Astrocyte (in vitro differentiated cells and primary cell): Measurements from ENCODE around the gene AANAT. TPM values are rescaled to one million over a fixed set of nuclear protein-coding genes. Genes with fewer than 3 reads are reported as not detected.
A peak's percentile ranks its signal among the peaks of the same experiment; 100 is the strongest.

Experiments used
- DNase-seq: peaks from one replicate; pipeline ENCODE4 v3.0.0-alpha.2; 2010; ENCODE audit warnings: low read depth
- FAIRE-seq: peaks from 2 replicates; lab custom pipeline; 2011; peaks lifted over from hg19 to GRCh38; lab: Jason Lieb, UNC
- H2AFZ ChIP-seq: 2 replicates; pipeline ENCODE4 v1.6.0; 2012; ENCODE audit warnings: low read depth, low read length, inconsistent platforms
- H3K27ac ChIP-seq: 2 replicates; pipeline ENCODE4 v1.5.1; 2011; ENCODE audit warnings: low read depth, low read length, inconsistent platforms
- H3K27me3 ChIP-seq: 2 replicates; pipeline ENCODE4 v1.6.0; 2011; ENCODE audit warnings: low read length, inconsistent platforms; ENCODE audit not compliant: insufficient read depth
- H3K36me3 ChIP-seq: 2 replicates; pipeline ENCODE4 v1.5.1; 2011; ENCODE audit warnings: low read length, inconsistent platforms; ENCODE audit not compliant: insufficient read depth
- H3K4me1 ChIP-seq: 2 replicates; pipeline ENCODE4 v1.5.1; 2011; ENCODE audit warnings: low read length, inconsistent platforms; ENCODE audit not compliant: insufficient read depth
- H3K4me2 ChIP-seq: 2 replicates; pipeline ENCODE4 v1.6.0; 2012; ENCODE audit warnings: low read length, inconsistent platforms
- H3K4me3 ChIP-seq: 2 replicates; pipeline ENCODE4 v1.5.1; 2011; ENCODE audit warnings: low read depth, mild to moderate bottlenecking, low read length, inconsistent platforms; ENCODE audit not compliant: insufficient read depth
- H3K79me2 ChIP-seq: 2 replicates; pipeline ENCODE4 v1.6.0; 2012; ENCODE audit warnings: mild to moderate bottlenecking, low read length, inconsistent platforms; ENCODE audit not compliant: insufficient read depth
- H3K9ac ChIP-seq: 2 replicates; pipeline ENCODE4 v1.6.0; 2012; ENCODE audit warnings: mild to moderate bottlenecking, low read length, inconsistent platforms
- H3K9me3 ChIP-seq: 2 replicates; pipeline ENCODE4 v1.5.1; 2012; ENCODE audit warnings: low read depth, mild to moderate bottlenecking, low read length, inconsistent platforms; ENCODE audit not compliant: insufficient read depth
- H4K20me1 ChIP-seq: 2 replicates; pipeline ENCODE4 v1.6.0; 2012; ENCODE audit warnings: low read length, inconsistent platforms; ENCODE audit not compliant: insufficient read depth
- H3K27ac Mint-ChIP-seq: one replicate; pipeline ENCODE4 v1.8.0; 2021; ENCODE audit warnings: mild to moderate bottlenecking, mixed read lengths; ENCODE audit not compliant: unreplicated experiment
- H3K27me3 Mint-ChIP-seq: one replicate; pipeline ENCODE4 v1.8.0; 2021; ENCODE audit warnings: low read depth, mixed read lengths; ENCODE audit not compliant: unreplicated experiment
- H3K36me3 Mint-ChIP-seq: one replicate; pipeline ENCODE4 v1.8.0; 2021; ENCODE audit warnings: low read depth, mixed read lengths; ENCODE audit not compliant: unreplicated experiment
- H3K4me1 Mint-ChIP-seq: one replicate; pipeline ENCODE4 v1.8.0; 2021; ENCODE audit warnings: low read depth, mixed read lengths; ENCODE audit not compliant: unreplicated experiment
- H3K4me3 Mint-ChIP-seq: one replicate; pipeline ENCODE4 v1.8.0; 2021; ENCODE audit warnings: mild to moderate bottlenecking, moderate library complexity, mixed read lengths; ENCODE audit not compliant: unreplicated experiment
- H3K9me3 Mint-ChIP-seq: one replicate; pipeline ENCODE4 v1.8.0; 2021; ENCODE audit warnings: mild to moderate bottlenecking, mixed read lengths; ENCODE audit not compliant: unreplicated experiment
- CTCF ChIP-seq: IDR thresholded peaks from 2 replicates; pipeline ENCODE4 v1.5.1; 2011; ENCODE audit warnings: low read depth, mild to moderate bottlenecking, inconsistent platforms, low read length, moderate library complexity; ENCODE audit not compliant: insufficient read depth
- EZH2 ChIP-seq: IDR thresholded peaks from 2 replicates; pipeline ENCODE4 v1.6.1; 2012; ENCODE audit warnings: mild to moderate bottlenecking, low read length, inconsistent platforms; ENCODE audit not compliant: insufficient read depth
- total RNA-seq: library from RNA; stranded (reverse); gene quantifications from 2 replicates; pipeline ENCODE4 v1.2.1, GENCODE V29; 2021

Gene AANAT
- total RNA-seq, 1 donor from 2014 or later, result not detected

GRCh38 chr17:76485569-76485968 is 18.2 kb downstream of the AANAT start:
- H3K9ac ChIP-seq, result no peak overlapping the region
- H3K4me1 Mint-ChIP-seq, result peaks cover 8% of the 10 kb centered on the region
- no peaks in the 10 kb centered on the region for H3K9me3 ChIP-seq
- H2AFZ ChIP-seq, result no peak overlapping the region
- peaks cover 10% of the 10 kb centered on the region for H3K4me1 ChIP-seq
- H3K27ac Mint-ChIP-seq, result peak overlapping the region; percentile 69
- FAIRE-seq (no peak), DNase-seq (no peak)
- peaks cover 9% of the 10 kb centered on the region for H3K36me3 Mint-ChIP-seq
- H3K27ac ChIP-seq, result no peak overlapping the region
- no peaks in the 10 kb centered on the region for H3K9me3 Mint-ChIP-seq
- TF ChIP-seq CTCF (no peak), EZH2 (no peak)
- no peak overlapping the region for H3K4me3 ChIP-seq
- no peaks in the 10 kb centered on the region for H3K79me2 ChIP-seq
- H3K36me3 ChIP-seq, result no peaks in the 10 kb centered on the region
- H4K20me1 ChIP-seq, result no peaks in the 10 kb centered on the region
- H3K27me3 Mint-ChIP-seq, result no peaks in the 10 kb centered on the region
- H3K27me3 ChIP-seq, result no peaks in the 10 kb centered on the region
- no peak overlapping the region for H3K4me2 ChIP-seq
- H3K4me3 Mint-ChIP-seq, result no peak overlapping the region

GRCh38 chr17:76487451-76488192 is 20.2 kb downstream of the AANAT start:
- Mint-ChIP-seq H3K9me3 (no peaks in the 10 kb centered on the region), H3K4me1 (peaks cover 5% of the 10 kb centered on the region), H3K27me3 (no peaks in the 10 kb centered on the region), H3K4me3 (no peak overlapping the region), H3K36me3 (peaks cover 10% of the 10 kb centered on the region), H3K27ac (no peak overlapping the region)
- DNase-seq (no peak), FAIRE-seq (no peak)
- Histone ChIP-seq H3K4me2 (no peak overlapping the region), H3K79me2 (no peaks in the 10 kb centered on the region), H3K4me3 (no peak overlapping the region), H3K4me1 (peaks cover 9% of the 10 kb centered on the region), H3K27me3 (no peaks in the 10 kb centered on the region), H3K9ac (no peak overlapping the region), H3K36me3 (no peaks in the 10 kb centered on the region), H3K9me3 (no peaks in the 10 kb centered on the region), H2AFZ (no peak overlapping the region), H4K20me1 (peaks cover 3% of the 10 kb centered on the region), H3K27ac (no peak overlapping the region)
- no peak for TF ChIP-seq CTCF
- no peak for TF ChIP-seq EZH2

GRCh38 chr17:76490112-76490710 is 22.8 kb downstream of the AANAT start:
- TF ChIP-seq EZH2, result no peak
- no peak for TF ChIP-seq CTCF
- no peak overlapping the region for H3K4me2 ChIP-seq
- H3K4me1 Mint-ChIP-seq, result peaks cover 9% of the 10 kb centered on the region
- H3K4me3 Mint-ChIP-seq, result no peak overlapping the region
- DNase-seq (no peak), FAIRE-seq (no peak)
- H3K4me3 ChIP-seq, result no peak overlapping the region
- H3K4me1 ChIP-seq, result peaks cover 18% of the 10 kb centered on the region
- H3K9me3 ChIP-seq, result no peaks in the 10 kb centered on the region
- H3K27ac ChIP-seq, result no peak overlapping the region
- H3K79me2 ChIP-seq, result no peaks in the 10 kb centered on the region
- H2AFZ ChIP-seq, result no peak overlapping the region
- no peak overlapping the region for H3K9ac ChIP-seq
- H4K20me1 ChIP-seq, result peaks cover 6% of the 10 kb centered on the region
- H3K27me3 Mint-ChIP-seq, result no peaks in the 10 kb centered on the region
- H3K9me3 Mint-ChIP-seq, result no peaks in the 10 kb centered on the region
- H3K27ac Mint-ChIP-seq, result no peak overlapping the region
- H3K36me3 Mint-ChIP-seq, result peaks cover 6% of the 10 kb centered on the region
- no peaks in the 10 kb centered on the region for H3K27me3 ChIP-seq
- no peaks in the 10 kb centered on the region for H3K36me3 ChIP-seq
